Stimulated activated CD8-positive, alpha-beta memory T cell treated with anti-CD3 and anti-CD28 coated beads, Interleukin-7, amount 100 ng/mL, for 1 hour (primary cell): ENCODE results near the gene PPP1R12B.
A peak's percentile ranks its signal among the peaks of the same experiment; 100 is the strongest.

Experiments used
- DNase-seq, 2 donors: peaks; one replicate each; pipeline ENCODE4 v3.0.0-alpha.2; 2020; ENCODE audit warnings: low read depth in 2 of 2

Gene PPP1R12B

GRCh38 chr1:202348509-202349205 is at the start of gene PPP1R12B:
TSS of gene PPP1R12B (plus strand) at chr1:202348699. CDS start at chr1:202348852, 153 bp downstream.
- DNase-seq = peak; percentile 91 to 93

- no peak for DNase-seq
These were observed 46.3 kb upstream of the PPP1R12B start for GRCh38 chr1:202302166-202302565.

GRCh38 chr1:202304375-202304774 is 44.1 kb upstream of the PPP1R12B start:
- no peak for DNase-seq

- no peak for DNase-seq
These were observed 43.3 kb upstream of the PPP1R12B start for GRCh38 chr1:202305168-202305567.

GRCh38 chr1:202306535-202307345 is 41.8 kb upstream of the PPP1R12B start:
- DNase-seq = no peak

- DNase-seq = no peak
These were observed 38.3 kb upstream of the PPP1R12B start for GRCh38 chr1:202310071-202310725.

GRCh38 chr1:202310746-202311145 is 37.8 kb upstream of the PPP1R12B start:
- DNase-seq = no peak

GRCh38 chr1:202311875-202312635 is 36.4 kb upstream of the PPP1R12B start:
- DNase-seq = no peak

- peak; percentile 48 to 67 for DNase-seq
These were observed 32.8 kb upstream of the PPP1R12B start for GRCh38 chr1:202315576-202316168.

- no peak for DNase-seq
These were observed 32.3 kb upstream of the PPP1R12B start for GRCh38 chr1:202316186-202316585.

- DNase-seq = no peak
These were observed 30.3 kb upstream of the PPP1R12B start for GRCh38 chr1:202317941-202318925.

GRCh38 chr1:202319381-202320080 is 29.0 kb upstream of the PPP1R12B start:
- DNase-seq = no peak

- no peak for DNase-seq
These were observed 28.5 kb upstream of the PPP1R12B start for GRCh38 chr1:202320081-202320405.

- no peak for DNase-seq
These were observed 24.8 kb upstream of the PPP1R12B start for GRCh38 chr1:202323731-202324130.

- DNase-seq = no peak
These were observed 23.9 kb upstream of the PPP1R12B start for GRCh38 chr1:202324646-202325045.

GRCh38 chr1:202329891-202330290 is 18.6 kb upstream of the PPP1R12B start:
- DNase-seq = no peak

- DNase-seq = no peak
These were observed 14.6 kb upstream of the PPP1R12B start for GRCh38 chr1:202333861-202334260.

GRCh38 chr1:202343652-202344349 is 4.7 kb upstream of the PPP1R12B start:
- DNase-seq = no peak

- no peak for DNase-seq
These were observed 442 bp upstream of the PPP1R12B start for GRCh38 chr1:202348005-202348508.
